GM18907 (cell line): ENCODE measurements around the gene UGT1A4.
"Not testable (repeated sequence)": the region's sequence is repeated elsewhere in the genome, so short reads cannot be mapped to it uniquely, and the experiment has no call there.

ENCODE experiments used
- ATAC-seq: cut with Tn5 transposase; IDR thresholded peaks from one replicate; pipeline ENCODE4 v1.9.1; 2021; ENCODE audit warnings: mild to moderate bottlenecking, moderate library complexity; ENCODE audit not compliant: unreplicated experiment

The UGT1A4 gene

DNA sequence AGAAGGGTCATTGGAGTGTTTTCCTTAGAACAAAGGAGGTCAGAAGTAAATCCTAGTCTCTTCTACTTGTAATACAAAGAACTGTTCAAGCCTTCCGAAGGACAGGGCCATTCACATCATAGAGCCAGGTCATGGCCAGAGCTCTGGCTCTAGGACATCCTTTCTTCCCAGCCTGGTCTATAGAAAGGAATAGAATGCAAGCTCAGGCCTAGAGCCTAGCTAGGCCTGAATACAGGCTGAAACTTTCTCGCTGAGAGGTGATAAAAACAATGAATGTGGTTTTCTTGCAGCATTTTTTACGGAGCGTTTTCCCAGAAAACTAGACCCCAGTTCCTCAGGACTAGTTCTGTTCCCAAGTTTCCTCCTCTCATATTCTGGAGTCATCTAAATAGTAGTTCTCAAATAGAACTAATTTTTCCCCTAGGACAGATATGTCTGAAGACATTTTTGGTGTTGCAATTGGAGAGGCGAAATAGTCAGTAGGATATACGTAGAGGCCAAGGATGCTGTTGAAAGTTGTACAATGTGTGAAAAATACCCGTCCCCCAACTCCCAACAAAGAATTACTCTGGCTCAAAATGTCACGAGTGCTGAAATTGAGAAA lies 19.0 kb upstream of the UGT1A4 start:
- ATAC-seq: no peak

DNA sequence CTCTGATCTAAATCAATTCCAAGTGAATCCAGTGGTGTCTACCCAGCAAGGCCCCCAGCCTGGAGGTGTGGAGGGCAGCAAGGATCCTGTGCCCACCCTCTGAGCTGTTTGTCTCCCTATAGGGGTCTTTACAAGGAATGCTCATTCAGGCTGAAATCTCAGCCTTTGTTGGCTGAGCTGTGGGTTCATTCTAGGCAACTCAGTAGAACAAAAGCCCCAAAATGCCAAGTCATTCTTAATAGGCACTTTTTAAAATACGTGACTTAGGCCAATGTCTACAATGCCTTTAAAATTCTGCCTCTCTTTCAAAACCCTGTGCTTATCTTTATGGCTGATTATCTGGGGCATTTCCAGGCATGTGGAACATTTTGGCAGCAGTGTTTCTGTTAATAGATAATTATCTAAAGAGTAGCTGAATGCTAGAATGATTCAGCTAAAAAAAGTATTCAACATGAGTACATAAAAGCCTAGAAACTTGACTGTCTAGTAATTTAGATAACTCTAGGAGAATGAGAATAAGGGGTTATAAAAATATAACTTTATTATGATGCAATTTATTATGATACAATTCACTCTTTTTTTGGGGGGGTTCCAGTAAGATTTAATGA lies 18.4 kb upstream of the UGT1A4 start:
- no peak for ATAC-seq

DNA sequence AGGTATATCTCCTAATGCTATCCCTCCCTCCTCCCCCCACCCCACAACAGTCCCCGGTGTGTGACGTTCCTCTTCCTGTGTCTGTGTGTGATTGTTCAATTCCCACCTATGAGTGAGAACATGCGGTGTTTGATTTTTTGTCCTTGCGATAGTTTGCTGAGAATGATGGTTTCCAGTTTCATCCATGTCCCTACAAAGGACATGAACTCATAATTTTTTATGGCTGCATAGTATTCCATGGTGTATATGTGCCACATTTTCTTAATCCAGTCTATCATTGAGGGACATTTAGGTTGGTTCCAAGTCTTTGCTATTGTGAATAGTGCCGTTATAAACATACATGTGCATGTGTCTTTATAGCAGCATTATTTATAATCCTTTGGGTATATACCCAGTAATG lies 17.7 kb upstream of the UGT1A4 start:
- not testable (repeated sequence) for ATAC-seq

DNA sequence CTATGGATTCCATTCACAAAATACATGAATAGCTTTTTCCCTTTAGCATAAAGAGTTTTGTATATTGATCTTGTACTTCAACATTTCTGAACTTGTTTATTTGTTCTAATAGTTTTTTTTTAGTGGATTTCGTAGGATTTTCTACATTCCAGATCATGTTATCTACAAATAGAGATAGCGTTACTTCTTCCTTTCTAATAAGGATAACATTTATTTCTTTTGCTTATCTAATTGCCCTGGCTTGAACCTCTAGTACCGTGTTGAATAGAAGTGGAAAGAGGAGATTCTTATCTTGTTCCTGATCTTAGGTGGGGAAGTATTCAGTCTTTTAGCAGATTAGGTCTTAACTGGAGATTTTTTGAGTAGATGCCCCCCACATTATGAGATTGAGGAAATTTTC lies 16.3 kb upstream of the UGT1A4 start:
- no peak for ATAC-seq

DNA sequence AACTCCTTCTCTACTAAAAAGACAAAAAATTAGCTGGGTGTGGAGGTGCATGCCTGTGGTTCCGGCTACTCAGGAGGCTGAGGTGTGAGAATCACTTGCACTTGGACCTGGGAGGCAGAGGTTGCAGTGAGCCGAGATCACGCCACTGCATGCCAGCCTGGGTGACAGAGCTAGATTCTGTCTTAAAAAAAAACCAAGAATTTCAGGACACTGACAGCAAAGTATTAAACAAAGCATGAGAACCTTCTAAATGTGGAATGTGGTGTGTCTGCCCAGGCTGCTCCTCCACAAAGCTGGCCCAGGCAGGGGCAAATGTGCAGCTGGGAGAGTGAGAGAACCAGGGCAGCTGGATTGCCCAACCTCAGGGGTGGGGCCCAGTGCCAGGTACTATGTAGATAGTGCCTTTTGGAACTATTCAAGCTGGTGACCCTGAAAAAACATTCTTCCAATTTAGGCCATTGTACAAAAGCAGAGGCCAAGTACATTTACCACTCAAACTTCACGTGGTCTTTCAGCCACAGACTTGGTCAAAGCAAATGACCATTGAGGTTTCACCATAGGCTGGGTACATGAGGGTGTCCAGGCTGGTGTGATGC lies 12.5 kb upstream of the UGT1A4 start:
- ATAC-seq: no peak

DNA sequence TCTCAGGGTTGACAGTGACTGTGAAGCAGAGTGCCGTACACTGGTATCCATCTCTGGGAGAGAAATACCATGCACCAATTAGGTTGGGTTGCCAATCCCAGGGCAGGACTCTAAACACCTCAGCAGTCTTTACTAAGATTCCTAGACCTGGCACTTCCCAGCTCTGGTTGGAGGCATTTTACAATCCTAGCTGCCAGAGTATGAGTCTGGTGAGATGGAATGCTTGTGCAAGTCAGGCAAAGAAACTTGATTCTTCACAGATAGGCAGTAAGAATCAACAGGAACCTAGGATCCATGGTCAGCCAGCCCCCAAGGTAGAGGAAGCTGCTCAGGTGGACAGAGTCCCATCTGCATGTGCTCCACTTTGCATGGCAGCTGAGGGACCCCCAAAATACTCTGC lies 11.8 kb upstream of the UGT1A4 start:
- no peak for ATAC-seq

DNA sequence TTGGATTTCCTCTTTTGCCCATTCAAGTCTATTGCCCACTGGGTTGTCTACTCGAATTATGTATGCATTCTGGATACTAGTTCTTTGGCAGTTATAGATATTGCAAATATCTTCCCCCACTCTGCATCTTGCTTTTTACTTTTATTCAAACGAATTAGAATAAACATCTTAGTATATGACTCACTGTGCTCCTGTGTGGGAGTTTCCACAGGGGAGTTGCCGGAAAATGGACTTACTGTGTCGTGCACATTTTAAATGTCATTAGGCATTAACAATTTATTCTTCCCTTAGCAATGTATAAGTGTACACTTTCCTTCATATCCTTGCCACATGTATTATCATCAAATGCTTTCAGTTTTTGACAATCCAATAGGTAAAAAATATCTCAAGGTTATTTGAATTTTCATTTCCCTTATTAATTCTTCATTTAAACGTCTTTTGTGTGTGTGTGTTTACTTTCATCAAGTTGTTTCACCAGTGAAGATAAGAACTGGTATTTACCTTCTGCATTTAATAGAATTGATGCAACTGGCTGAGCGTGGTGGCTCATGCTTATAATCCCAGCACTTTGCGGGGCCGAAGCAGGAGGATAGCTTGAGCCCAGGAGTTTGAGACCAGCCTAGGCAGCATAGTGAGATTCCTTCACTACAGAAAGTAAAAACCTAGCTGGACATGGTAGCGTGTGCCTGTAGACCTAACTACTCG lies 10.4 kb upstream of the UGT1A4 start:
- ATAC-seq: no peak

DNA sequence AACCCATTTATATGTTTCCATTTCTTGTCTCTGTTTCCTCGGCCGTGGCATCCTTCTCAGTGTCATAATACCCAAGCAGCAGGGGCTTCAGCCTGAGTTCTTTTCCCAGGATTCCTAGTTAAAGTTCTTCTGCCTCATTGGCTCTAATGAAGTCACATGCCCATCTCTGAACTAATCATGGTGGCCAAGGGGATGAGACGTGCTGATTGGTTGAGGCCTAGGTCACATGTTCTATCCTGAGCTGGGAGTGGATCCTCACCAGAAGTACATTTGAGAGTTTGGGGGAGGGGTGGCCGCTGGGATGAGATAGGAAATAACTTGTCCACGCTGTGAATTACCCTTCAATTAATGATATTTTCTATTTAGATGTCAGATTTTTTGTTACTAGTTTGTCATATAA lies 9.6 kb upstream of the UGT1A4 start:
- ATAC-seq: no peak

DNA sequence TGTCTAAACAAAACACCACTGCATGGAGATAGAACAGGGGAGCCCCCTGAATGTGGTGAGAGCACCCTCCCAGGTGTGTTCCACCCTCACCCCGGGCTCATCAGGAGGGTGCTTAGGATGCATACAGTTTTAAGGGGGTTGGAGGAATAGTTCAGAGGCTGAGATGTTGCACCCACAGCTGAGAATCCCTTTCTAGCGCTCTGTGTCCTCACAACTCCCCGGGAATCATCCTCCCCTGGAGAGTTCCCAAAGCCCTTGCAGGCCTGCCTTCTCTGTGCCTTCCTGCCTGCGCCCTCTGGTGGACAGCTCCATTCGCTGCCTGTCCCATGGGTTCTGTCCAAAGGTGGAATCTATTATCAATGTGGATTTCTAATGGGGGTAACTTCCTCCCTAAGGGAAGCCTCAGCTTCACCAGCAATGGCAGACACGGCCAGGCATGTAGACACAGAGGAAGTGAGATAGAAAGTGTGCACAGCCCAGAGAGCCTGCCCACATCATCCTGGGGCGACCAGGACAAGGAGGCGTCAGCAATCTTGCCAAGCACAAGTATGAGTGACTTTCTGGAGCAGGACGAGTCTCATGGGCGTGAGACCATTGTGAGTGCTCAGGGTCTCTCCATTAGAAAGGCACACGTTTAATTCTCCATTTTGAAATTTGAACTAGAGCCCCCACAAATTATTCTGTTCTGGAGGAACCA lies 7.1 kb upstream of the UGT1A4 start:
- ATAC-seq: peak; percentile 62

DNA sequence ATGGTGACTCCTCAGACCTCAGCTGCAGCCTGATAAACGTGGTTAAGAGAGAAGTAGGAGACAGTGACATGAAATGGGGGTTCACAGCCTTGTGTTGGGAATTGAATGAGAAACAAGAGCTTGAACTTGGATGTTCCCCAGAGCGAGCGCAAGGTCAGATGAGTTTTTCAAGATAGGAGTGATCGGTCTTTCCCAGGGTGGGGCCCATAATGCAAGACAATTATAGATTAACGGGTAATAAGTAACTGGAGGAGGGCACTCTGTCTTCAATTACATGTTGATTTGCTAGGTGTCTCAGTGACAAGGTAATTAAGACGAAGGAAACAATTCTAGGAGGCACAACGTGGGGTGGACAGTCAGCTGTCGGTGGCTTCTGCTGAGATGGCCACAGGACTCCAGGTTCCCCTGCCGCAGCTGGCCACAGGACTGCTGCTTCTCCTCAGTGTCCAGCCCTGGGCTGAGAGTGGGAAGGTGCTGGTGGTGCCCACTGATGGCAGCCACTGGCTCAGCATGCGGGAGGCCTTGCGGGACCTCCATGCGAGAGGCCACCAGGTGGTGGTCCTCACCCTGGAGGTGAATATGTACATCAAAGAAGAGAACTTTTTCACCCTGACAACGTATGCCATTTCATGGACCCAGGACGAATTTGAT lies 5.8 kb upstream of the UGT1A4 start, which contains the start of gene UGT1A5:
Gene UGT1A5 (plus strand): TSS at position 297 of the 651 bp plus-strand sequence. CDS start 85 bp downstream, at position 382.
- ATAC-seq: no peak

DNA sequence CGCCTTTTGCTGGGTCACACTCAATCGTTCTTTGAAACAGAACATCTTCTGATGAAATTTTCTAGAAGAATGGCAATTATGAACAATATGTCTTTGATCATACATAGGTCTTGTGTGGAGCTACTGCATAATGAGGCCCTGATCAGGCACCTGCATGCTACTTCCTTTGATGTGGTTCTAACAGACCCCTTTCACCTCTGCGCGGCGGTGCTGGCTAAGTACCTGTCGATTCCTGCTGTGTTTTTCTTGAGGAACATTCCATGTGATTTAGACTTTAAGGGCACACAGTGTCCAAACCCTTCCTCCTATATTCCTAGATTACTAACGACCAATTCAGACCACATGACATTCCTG lies 5.3 kb upstream of the UGT1A4 start:
- ATAC-seq: no peak

DNA sequence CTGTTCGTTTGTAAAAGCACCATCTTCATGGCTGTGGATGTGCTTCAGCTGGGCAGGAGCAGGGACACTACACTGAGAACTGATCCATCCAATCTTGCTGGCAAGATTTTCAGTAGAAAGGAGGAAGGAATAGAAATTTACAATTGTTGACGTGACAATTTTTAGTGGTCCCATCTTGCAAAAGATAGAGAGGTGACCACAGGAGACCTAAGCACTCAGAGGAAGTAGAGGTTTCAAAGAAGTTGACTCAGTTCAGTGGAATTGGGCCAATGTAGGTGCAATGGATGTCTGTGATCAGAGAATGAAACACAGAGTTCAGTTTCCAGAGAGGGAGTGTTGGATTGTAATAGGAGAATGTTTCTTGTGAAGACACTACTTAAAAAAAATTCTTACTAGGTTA lies 4.4 kb upstream of the UGT1A4 start:
- no peak for ATAC-seq

DNA sequence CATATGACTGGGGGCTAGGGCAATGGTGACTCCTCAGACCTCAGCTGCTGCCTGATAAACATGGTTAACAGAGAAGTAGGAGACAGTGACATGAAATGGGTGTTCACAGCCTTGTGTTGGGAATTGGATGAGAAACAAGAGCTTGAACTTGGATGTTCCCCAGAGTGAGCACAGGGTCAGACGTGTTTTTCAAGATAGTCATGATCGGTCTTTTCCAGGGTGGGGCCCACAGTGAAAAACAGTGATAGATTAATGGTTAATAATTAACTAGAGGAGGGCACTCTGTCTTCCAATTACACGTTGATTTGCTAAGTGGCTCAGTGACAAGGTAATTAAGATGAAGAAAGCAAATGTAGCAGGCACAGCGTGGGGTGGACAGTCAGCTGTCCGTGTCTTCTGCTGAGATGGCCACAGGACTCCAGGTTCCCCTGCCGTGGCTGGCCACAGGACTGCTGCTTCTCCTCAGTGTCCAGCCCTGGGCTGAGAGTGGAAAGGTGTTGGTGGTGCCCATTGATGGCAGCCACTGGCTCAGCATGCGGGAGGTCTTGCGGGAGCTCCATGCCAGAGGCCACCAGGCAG lies 10.3 kb downstream of the UGT1A4 start, which contains the start of gene UGT1A3:
Gene UGT1A3 (plus strand): TSS at position 320 of the 579 bp plus-strand sequence. CDS start 85 bp downstream, at position 405.
- ATAC-seq: no peak

DNA sequence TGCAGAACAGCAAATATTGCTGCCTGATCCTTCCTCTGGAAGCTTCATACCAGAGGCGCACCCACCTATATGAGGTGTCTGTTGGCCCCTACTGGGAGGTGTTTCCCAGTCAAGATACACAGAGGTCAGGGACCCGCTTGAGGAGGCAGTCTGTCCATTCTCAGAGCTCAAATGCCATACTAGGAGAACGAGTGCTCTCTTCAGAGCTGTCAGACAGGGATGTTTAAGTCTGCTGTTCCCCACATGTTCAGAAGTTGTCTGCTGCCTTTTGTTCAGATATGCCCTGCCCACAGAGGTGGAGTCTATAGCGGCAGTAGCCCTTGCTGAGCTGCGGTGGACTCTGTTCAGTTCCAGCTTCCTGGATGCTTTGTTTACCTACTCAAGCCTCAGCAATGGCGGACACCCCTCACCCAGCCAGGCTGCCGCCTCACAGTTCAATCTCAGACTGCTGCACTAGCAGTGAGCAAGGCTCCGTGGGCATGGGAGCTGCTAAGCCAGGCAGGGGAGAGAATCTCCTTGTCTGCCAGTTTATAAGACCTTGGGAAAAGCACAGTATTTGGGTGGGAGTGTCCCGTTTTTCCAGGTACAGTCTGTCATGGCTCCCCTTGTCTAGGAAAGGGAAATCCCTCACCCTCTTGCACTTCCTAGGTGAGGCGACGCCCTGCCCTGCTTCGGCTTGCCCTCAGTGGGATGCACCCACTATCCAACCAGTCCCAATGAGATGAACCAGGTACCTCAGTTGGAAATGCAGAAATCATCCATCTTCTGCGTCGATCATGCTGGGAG lies 18.5 kb downstream of the UGT1A4 start:
- not testable (repeated sequence) for ATAC-seq

DNA sequence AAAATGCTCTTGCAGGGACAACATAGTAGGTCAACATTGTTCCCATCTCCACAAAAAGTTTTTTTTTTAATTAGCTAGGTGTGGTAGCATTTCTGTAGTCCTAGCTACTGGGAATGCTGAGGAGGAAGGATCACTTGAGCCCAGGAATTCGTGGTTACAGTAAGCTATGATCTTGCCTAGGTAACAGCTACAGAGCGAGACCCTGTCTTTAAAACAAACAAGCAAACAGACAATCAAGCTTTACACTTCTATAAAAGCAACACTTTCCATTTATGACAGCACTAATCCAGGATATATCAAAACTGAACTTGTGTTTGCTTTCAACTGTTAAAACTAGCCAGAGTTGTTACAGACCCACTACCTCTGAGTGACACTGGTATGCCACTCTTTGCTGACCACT lies 22.3 kb downstream of the UGT1A4 start:
- ATAC-seq: no peak

DNA sequence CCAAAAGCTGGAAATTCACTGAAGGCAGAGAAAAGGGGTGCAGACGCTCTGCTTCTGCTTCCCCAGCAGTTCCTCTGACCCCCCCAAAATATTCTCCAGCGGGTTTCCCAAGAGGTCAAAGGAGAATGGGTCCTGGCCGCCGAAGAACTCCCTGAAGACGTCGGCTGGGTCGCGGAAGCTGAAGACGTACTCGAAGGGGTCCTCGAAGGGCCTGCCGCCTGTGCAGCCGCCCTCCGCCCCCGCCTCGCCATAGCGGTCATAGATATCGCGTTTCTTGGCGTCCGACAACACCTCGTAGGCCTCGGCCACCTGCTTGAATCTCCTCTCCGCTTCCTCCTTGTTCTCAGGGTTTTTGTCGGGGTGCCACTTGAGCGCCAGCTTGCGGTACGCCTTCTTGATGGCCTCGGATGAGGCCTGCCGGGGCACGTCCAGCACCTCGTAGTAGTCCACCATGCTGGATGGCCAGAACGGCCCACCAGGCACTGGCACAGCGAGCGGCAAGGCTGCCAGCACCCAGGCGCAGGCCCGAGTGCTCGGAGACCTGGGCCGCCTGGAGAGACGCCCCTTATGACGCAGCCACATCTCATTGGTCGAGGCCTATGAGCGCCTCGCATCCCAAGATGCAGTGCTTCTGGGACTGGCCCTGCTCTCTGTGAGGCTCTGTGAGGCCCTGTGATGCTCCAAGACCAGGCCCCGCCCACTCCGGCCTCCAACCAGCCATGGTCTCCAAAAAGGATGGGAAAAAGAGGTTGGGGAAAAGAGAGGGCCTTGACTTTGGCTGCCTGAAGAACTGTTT lies 25.1 kb downstream of the UGT1A4 start:
- ATAC-seq: no peak

DNA sequence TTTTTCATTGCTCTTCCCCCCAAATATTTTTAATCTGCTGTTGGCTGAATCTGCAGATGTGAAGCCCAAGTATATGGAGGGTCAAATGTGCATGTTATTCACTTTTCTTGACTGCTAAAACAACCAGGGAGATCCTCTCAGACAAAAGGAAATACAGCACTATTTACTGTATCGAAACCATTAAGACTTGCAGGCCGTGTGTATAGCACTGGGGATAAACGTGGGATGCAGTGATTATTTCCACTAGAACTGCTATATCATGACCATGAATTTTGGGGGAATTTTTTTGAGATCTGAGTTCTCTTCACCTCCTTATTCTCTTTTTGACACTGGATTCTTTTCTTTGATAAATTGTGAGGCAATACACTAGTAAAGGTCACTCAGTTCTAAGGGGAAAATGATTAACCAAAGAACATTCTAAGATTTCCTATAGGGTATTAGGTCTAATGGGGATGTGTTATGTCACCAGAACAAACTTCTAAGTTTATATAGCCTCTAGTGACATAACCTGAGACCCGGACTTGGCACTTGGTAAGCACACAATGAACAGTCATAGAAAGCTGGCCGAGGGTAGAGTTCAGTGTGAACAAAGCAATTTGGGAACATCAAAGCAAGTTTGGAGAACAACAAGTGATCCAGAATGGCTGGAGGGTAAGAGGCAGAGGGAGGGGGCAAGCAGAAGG lies 26.7 kb downstream of the UGT1A4 start:
- ATAC-seq: no peak

DNA sequence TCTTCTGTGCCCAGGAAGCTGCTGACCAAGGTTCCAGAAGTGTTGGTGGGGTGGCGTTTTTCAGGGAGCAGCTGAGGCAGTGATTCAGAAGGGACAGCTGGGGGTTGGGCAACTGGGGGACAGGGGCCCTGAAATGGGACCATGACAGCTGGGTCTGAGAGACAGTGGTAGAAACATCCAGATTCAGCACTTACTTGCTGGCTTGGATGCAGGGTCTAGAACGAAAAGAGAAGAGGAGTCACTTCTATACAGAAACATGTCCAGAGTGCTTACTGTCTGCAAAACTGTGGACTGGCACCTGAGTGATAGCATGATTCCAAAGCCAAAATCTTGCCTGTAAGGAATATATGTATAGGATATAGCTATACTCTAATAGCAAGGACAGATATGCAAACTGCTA lies 27.3 kb downstream of the UGT1A4 start:
- ATAC-seq: not testable (repeated sequence)
